GM21360 (cell line): Measurements from ENCODE around the gene ZNF888.
"Not testable (repeated sequence)": the region's sequence is repeated elsewhere in the genome, so short reads cannot be mapped to it uniquely, and the experiment has no call there.

Experiments
- ATAC-seq: cut with Tn5 transposase; IDR thresholded peaks from one replicate; pipeline ENCODE4 v1.9.1; 2021; ENCODE audit warnings: mild to moderate bottlenecking, moderate library complexity; ENCODE audit not compliant: unreplicated experiment

The ZNF888 gene

GRCh38 chr19:52941941-52942385 lies 18.7 kb upstream of the ZNF888 start:
- peak; percentile 15 for ATAC-seq

DNA sequence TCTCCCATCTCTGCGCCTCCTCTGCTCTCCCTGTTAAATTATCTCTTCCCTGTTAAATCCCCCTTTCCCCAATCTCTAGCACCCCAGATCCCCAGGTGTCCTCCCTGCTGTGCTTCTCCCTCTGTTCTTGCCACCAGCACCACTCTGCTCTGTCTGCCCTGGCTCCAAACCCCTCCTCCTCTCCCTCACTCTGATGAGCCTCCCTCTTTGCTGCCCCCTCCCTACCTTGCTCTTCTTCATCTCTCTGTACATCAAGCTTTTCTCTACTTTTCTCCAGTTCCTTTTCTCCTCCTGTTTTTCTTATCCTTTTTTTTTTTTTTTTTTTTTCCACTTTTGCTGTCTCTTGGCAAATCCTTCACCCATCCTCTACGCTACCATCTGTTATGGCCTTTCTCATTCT lies 18.3 kb upstream of the ZNF888 start:
- not testable (repeated sequence) for ATAC-seq

- not testable (repeated sequence) for ATAC-seq
These were observed 17.7 kb upstream of the ZNF888 start for GRCh38 chr19:52940905-52941304.

- ATAC-seq, result no peak
These were observed 15.5 kb upstream of the ZNF888 start for GRCh38 chr19:52938761-52939160.

- no peak for ATAC-seq
These were observed 13.7 kb upstream of the ZNF888 start for GRCh38 chr19:52936954-52937325.

- ATAC-seq, result no peak
These were observed 13.1 kb upstream of the ZNF888 start for GRCh38 chr19:52936151-52936953.

DNA sequence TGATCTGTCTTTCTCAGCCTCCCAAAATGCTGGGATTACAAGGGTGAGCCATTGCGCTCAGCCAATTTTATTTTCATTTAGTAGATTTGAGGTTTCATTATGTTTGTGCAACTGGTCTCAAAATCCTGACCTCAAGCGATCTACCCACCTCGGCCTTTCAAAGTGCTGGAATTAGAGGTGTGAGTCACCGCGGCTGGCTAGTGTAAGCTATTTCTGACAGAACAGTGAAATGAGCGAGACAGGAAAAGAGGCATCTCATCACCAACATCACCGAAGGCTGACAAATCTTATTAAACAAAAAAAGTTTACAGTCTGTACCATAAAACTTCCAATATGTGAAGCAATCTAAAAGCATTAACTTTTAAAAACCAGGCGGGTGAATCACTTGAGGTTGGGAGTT lies 12.2 kb upstream of the ZNF888 start:
- no peak for ATAC-seq

DNA sequence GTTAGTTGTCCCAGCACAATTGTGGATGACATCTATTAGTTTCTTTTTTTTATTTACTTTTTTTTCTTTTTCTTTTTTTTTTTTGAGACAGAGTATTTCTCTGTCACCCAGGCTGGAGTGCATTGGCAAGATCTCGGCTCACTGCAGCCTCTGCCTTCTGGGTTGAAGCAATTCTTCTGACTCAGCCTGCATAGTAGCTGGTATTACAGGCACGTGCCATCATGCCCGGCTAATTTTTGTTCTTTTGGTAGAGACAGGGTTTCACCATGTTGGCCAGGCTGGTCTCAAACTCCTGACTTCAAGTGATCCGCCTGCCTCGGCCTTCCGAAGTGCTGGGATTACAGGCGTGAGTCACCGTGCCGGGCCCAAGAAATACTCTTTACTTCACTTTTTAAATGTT lies 1.4 kb upstream of the ZNF888 start:
- not testable (repeated sequence) for ATAC-seq

GRCh38 chr19:52923778-52924593 lies 758 bp upstream of the ZNF888 start:
- no peak for ATAC-seq

GRCh38 chr19:52917531-52917930 lies 5.7 kb downstream of the ZNF888 start:
- ATAC-seq, result no peak

GRCh38 chr19:52910648-52911047 lies 12.6 kb downstream of the ZNF888 start:
- no peak for ATAC-seq

DNA sequence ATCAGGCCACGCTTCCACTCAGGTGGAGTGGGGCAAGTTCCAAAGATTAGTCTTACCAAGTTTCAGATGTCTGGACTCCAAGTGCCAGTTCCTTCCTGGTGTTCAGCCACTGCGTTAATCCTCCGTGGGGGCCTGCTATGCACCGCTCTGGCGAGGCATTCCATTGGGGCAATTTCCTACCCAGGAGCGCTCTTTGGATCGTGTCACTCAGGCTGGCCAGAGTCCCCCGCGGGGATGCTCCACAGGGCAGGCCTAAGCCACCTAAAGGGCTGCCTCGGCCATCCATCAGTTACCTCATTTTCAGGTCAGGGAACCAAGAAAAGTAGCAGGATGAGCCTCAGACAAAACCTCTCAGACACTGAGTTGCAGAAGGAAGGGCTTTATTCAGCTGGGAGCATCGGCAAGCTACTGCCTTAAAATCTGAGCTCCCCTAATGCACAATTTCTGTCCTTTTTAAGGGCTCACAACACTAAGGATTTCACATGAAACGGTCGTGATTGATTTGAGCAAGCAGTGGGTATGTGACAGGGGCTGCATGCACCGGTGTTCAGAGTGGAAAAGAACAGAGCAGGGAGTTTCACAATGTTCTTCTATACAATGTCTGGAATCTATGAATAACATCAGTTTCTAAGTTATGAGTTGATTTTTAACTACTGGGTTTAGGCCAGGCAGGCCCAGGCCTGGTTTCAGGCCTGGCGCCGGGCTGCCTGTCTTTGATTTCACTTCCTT lies 19.0 kb downstream of the ZNF888 start:
- not testable (repeated sequence) for ATAC-seq

DNA sequence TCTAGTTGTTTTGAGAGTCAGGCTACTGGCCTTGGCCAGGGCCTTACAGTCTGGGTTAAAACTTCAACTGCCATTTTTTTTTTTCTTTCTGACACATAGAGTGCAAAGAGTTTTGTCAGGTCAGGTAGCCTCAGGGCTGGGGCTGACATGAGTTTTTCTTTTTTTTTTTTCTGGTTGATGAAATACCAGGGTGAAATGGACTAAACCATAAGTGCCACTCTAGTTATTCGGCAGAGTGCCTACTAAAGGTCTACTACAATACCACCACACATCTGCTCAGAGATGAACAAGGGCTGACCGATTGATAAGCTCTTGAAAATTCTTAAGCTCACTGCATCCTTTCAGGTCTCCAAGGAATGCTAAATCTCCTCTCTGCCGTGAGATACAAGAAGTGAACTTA lies 21.4 kb downstream of the ZNF888 start:
- ATAC-seq, result no peak

GRCh38 chr19:52898596-52898995 lies 24.6 kb downstream of the ZNF888 start:
- not testable (repeated sequence) for ATAC-seq

DNA sequence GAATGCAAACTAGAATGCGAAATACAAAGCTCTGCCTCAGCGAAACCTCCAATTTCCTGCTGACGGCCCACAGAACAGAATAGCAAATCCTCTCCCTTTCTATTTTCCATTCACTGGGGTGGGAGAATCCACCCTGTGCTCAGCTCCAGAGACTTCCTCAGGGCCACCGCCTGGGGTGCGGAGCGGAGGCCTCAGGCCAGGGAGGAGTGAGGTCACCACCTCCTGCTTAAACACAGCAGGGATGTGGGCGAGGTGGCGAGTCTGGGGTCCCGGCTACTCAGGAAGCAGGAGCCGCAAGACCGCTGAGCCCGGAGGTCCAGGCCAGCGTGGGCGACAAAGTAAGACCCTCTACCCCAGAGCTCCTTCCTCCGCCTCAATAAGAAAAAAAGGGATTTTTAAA lies 25.1 kb downstream of the ZNF888 start:
- ATAC-seq, result no peak

DNA sequence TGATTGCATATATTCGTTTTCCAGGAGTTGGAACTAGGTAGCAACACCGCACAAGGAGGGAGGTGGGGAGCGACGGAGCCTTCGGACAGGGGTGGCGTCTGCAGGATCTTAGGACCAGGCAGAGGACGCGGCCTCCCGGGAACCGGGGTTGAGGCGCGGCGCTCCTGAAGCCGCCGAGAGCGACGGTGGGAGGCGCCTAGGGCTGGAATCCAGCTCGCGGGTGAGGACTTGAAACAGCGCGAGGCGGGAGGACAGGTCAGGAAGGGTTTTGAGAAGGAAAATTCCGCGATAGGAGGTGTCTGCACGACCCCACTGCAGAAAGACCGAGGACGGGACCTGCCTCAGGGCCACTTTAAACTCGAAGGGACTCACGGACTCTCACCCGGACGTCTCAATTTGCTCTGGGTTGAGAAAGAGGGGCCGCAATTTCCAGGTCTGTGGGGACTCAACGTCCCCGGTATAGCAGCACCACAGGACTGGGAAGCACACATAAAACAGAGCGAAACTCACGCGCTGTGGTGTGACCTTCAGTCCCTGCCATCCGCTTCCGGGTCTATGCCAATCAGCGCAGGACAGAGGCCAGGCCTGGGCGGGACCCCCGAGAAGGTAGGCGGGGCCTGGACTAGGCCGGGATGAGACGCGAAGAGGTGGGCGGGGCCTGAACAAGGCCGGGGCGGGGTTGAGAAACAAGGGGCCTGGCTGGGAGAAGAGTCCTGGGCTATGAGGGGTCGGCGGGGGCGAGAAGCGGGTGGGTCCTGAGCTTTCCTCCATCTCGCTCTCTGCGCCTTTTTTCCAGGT lies 25.9 kb downstream of the ZNF888 start, which contains the start of gene ZNF320:
TSS of gene ZNF320 (minus strand) at position 498 of the 798 bp plus-strand sequence. CDS start 7,380 bp downstream, outside the sequence.
- peak; percentile 97 for ATAC-seq

GRCh38 chr19:52896431-52897137 lies 26.6 kb downstream of the ZNF888 start:
- ATAC-seq, result peak; percentile 4

DNA sequence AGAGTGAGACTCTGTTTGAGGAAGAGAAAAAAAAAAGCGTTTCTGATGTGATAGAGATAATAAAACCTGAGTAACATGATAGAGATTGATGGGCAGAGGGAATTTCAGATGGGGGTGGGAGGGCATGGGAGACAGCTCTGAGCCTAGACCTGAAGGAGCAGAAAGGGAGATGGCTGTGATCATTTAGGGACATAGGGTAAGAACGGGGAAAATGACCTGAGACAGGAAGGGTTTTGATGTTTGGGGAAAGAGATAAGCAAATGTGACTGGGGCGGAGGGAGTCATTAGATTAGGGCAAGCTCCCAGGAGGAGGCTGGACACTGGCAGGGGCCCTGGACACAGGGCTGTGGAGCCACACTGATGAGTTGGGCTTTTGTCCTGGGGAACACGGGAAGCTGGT lies 31.9 kb downstream of the ZNF888 start:
- ATAC-seq, result no peak

DNA sequence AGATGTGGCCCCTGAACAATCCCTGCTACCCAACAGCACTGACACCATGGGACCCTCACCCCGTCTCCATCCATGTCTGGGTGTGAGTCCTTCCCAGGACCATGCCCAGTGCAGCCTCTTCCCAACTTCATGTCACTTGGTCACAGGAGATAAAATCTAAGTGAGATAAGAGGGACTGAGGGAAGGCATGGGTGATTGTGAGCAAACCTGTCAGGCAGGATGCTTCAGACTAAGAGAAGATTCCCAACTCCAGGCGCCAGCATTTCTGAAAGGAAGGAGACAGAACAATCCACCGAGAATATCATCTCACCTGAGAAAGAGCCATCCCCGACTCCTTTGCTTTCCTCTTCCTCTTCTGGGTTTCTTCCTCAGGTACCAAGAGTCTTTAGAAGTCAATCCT lies 33.3 kb downstream of the ZNF888 start:
- ATAC-seq, result no peak

GRCh38 chr19:52889076-52889475 lies 34.2 kb downstream of the ZNF888 start:
- no peak for ATAC-seq
